ENCODE measurements around the gene MTHFR. TPM values are rescaled to one million over a fixed set of nuclear protein-coding genes. Genes with fewer than 3 reads are reported as not detected.

Gene MTHFR
- total and polyA plus RNA-seq, 12 donors = 8.1 to 82.4 (median 31.1) TPM

DNA sequence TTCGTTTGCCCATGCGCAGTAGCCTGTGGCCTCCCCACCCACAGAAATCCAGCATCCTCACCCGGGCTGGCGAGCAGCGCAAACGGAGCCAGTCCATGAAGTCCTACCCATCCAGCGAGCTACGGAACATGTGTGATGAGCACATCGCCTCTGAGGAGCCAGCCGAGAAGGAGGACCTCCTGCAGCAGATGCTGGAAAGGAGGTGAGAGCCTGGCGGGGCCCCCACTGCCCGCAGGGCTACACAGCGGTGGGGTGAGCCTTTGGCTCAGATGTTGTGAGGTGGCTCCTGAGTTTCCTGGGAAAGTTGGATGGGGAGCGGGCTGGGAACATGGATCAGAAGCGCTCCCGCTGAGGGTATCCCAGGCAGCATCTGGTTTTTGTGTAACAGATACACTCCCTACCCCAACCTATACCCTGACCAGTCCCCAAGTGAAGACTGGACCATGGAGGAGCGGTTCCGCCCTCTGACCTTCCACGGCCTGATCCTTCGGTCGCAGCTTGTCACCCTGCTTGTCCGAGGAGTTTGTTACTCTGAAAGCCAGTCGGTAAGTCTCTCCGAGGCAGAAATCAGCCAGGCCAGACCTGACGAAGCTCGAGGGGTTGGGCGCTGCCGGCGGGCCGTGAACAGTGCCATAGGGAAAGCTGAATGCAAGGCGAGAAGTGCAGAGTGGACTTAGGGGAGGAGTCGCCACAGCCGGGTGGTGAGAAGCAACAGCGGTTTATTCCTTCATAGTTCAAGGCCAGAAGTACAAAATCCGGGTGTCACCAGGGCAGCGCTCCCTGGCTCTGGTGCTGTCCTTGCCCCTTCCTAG, 31.4 kb upstream of the MTHFR start:
- H3K36me3 ChIP-seq (replicated peaks in 1 of 2) = peaks cover 0 to 99% of the 10 kb centered on the region in 2 donors
- peaks cover 0 to 2% of the 10 kb centered on the region in 2 donors for H3K4me1 ChIP-seq (replicated peaks in 1 of 2)
- no peak for TF ChIP-seq POLR2A (IDR thresholded peaks at IDR 0.05)
- TF ChIP-seq CTCF (IDR thresholded peaks at IDR 0.05) = no peak
- DNase-seq = peak in 1 of 7 donors; percentile 16
- no peak overlapping the region for H3K27ac ChIP-seq
- no peak overlapping the region for H3K4me3 ChIP-seq
- WGBS, 4 donors = 71 to 85% (median 83%) methylated on average over 30 to 36 of the region's 36 CpGs
- intact Hi-C loops (cut with DNase I) = loop anchor here (2.0 to 5.0 kb wide), 2 partner anchors 56 to 60 kb away; no protein-coding TSS in a partner anchor
- H3K27me3 ChIP-seq = no peaks in the 10 kb centered on the region
- no peaks in the 10 kb centered on the region for H3K9me3 ChIP-seq (replicated peaks in 1 of 3)

- no peak for DNase-seq
- no peaks in the 10 kb centered on the region for H3K4me1 ChIP-seq (replicated peaks in 1 of 2)
- intact Hi-C loops (cut with DNase I) = loop anchor here (2.0 to 5.0 kb wide), 2 partner anchors 57 to 62 kb away; no protein-coding TSS in a partner anchor
- no peak for TF ChIP-seq CTCF (IDR thresholded peaks at IDR 0.05)
- TF ChIP-seq POLR2A (IDR thresholded peaks at IDR 0.05) = no peak
- H3K27ac ChIP-seq = no peak overlapping the region
- H3K36me3 ChIP-seq (replicated peaks in 1 of 2) = peaks cover 0 to 98% of the 10 kb centered on the region in 2 donors
- H3K4me3 ChIP-seq = no peak overlapping the region
- WGBS, 4 donors = 89 to 95% (median 94%) methylated on average over 19 to 28 of the region's 28 CpGs
- no peaks in the 10 kb centered on the region for H3K27me3 ChIP-seq
- no peaks in the 10 kb centered on the region for H3K9me3 ChIP-seq (replicated peaks in 1 of 3)
Observed at GRCh38 chr1:11835441-11836225, 29.9 kb upstream of the MTHFR start.

- H3K36me3 ChIP-seq (replicated peaks in 1 of 2) = peaks cover 0 to 95% of the 10 kb centered on the region in 2 donors
- no peak for TF ChIP-seq CTCF (IDR thresholded peaks at IDR 0.05)
- no peak overlapping the region for H3K27ac ChIP-seq
- no peak overlapping the region for H3K4me3 ChIP-seq
- no peaks in the 10 kb centered on the region for H3K27me3 ChIP-seq
- 91 to 93% (median 93%) methylated on average over 13 of the region's 13 CpGs for WGBS, 4 donors
- H3K4me1 ChIP-seq (replicated peaks in 1 of 2) = no peaks in the 10 kb centered on the region
- no peaks in the 10 kb centered on the region for H3K9me3 ChIP-seq (replicated peaks in 1 of 3)
- no peak for DNase-seq
- intact Hi-C loops (cut with DNase I) = no loop called here
Observed at GRCh38 chr1:11833900-11834299, 28.1 kb upstream of the MTHFR start.

DNA sequence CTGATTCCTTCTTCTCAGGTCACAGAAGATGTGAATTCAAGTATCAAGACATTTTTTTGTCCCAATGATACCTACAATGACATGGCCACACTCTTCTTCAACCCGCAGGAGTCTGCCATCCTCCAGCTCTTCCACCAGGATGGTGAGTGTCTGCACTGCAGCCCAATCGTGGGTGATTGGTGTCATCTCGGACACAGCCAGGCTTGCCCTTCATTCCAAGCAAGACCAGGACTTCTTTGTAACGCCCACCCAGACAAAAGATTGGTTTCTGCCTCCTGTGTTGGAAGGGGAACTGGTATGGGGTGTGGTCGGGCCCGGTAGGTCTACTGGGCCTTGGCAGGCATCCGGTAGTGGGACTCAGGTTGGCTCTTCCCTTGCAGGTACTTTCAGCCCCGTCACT, 27.7 kb upstream of the MTHFR start:
- WGBS, 4 donors = 84 to 91% (median 88%) methylated on average over 6 to 8 of the region's 8 CpGs
- no peak for TF ChIP-seq CTCF (IDR thresholded peaks at IDR 0.05)
- TF ChIP-seq POLR2A (IDR thresholded peaks at IDR 0.05) = no peak
- DNase-seq = no peak
- H3K4me3 ChIP-seq = no peak overlapping the region
- H3K27ac ChIP-seq = no peak overlapping the region
- intact Hi-C loops (cut with DNase I) = no loop called here
- no peaks in the 10 kb centered on the region for H3K4me1 ChIP-seq (replicated peaks in 1 of 2)
- H3K9me3 ChIP-seq (replicated peaks in 1 of 3) = no peaks in the 10 kb centered on the region
- no peaks in the 10 kb centered on the region for H3K27me3 ChIP-seq
- H3K36me3 ChIP-seq (replicated peaks in 1 of 2) = peaks cover 0 to 95% of the 10 kb centered on the region in 2 donors

Measured in adrenal gland (tissue), 12 donors.